Glutamatergic neuron (in vitro differentiated cells): ENCODE data around the gene TWSG1. TPM values are rescaled to one million over a fixed set of nuclear protein-coding genes. Genes with fewer than 3 reads are reported as not detected.

Source experiments
- DNase-seq: peaks from one replicate; pipeline ENCODE4 v3.0.0; 2022
- H3K27ac Mint-ChIP-seq: one replicate; pipeline ENCODE4 v1.8.0; 2020; ENCODE audit warnings: mild to moderate bottlenecking, mixed read lengths, inconsistent platforms; ENCODE audit not compliant: unreplicated experiment
- H3K27me3 Mint-ChIP-seq: one replicate; pipeline ENCODE4 v1.8.0; 2020; ENCODE audit warnings: mild to moderate bottlenecking, moderate library complexity, mixed read lengths, inconsistent platforms; ENCODE audit not compliant: unreplicated experiment
- H3K36me3 Mint-ChIP-seq: one replicate; pipeline ENCODE4 v1.8.0; 2020; ENCODE audit warnings: mild to moderate bottlenecking, mixed read lengths, inconsistent platforms; ENCODE audit not compliant: unreplicated experiment
- H3K4me1 Mint-ChIP-seq: one replicate; pipeline ENCODE4 v1.8.0; 2020; ENCODE audit warnings: mild to moderate bottlenecking, low read depth, mixed read lengths, inconsistent platforms; ENCODE audit not compliant: unreplicated experiment
- H3K4me3 Mint-ChIP-seq: one replicate; pipeline ENCODE4 v1.8.0; 2020; ENCODE audit warnings: mild to moderate bottlenecking, mixed read lengths, inconsistent platforms; ENCODE audit not compliant: unreplicated experiment
- H3K9me3 Mint-ChIP-seq: one replicate; pipeline ENCODE4 v1.8.0; 2020; ENCODE audit warnings: mild to moderate bottlenecking, moderate library complexity, mixed read lengths, inconsistent platforms; ENCODE audit not compliant: unreplicated experiment
- CTCF ChIP-seq: fragments of 200-600 bp; sonication (generic); IDR thresholded peaks from one replicate; pipeline ENCODE4 v1.5.0; 2021; ENCODE audit not compliant: partially characterized antibody, unreplicated experiment
- total RNA-seq: library from RNA; stranded (reverse); fragmentation: NEBNext Ultra II Directional; extraction: Animal tissue kit (Norgen Biotek cat#: 25700); gene quantifications from one replicate; pipeline ENCODE4 v1.2.1, GENCODE V29; 2021; ENCODE audit not compliant: unreplicated experiment

Gene TWSG1
- total RNA-seq, 1 donor from 2014 or later, result 13.7 TPM

DNA sequence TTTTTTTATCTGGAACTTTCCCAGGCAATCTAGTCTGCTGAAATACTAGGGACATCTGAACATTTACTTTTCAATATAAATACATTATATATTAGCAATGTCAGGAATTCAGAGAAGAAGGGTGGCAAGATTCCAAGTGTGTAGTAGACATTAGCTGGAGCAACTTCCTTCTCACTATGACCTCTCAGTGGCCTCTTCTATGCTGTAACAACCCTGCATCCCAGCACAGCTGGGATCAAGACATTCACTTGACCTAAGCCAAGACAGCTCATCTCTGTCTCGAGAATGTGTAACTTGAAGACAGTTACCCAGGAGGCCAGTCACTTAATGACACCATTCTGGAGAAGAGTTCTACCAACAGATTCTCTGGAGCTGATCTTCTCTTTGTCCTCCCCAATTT lies 79.0 kb downstream of the TWSG1 start:
- Mint-ChIP-seq H3K27ac (no peak overlapping the region), H3K4me1 (peaks cover 5% of the 10 kb centered on the region), H3K4me3 (no peak overlapping the region), H3K9me3 (no peaks in the 10 kb centered on the region), H3K27me3 (no peaks in the 10 kb centered on the region), H3K36me3 (peaks cover 4% of the 10 kb centered on the region)
- TF ChIP-seq CTCF, result no peak
- no peak for DNase-seq

GRCh38 chr18:9416563-9417072 lies 82.0 kb downstream of the TWSG1 start:
- Mint-ChIP-seq H3K9me3 (no peaks in the 10 kb centered on the region), H3K4me3 (no peak overlapping the region), H3K4me1 (peaks cover 5% of the 10 kb centered on the region), H3K36me3 (no peaks in the 10 kb centered on the region), H3K27me3 (no peaks in the 10 kb centered on the region), H3K27ac (no peak overlapping the region)
- no peak for DNase-seq
- TF ChIP-seq CTCF, result no peak

DNA sequence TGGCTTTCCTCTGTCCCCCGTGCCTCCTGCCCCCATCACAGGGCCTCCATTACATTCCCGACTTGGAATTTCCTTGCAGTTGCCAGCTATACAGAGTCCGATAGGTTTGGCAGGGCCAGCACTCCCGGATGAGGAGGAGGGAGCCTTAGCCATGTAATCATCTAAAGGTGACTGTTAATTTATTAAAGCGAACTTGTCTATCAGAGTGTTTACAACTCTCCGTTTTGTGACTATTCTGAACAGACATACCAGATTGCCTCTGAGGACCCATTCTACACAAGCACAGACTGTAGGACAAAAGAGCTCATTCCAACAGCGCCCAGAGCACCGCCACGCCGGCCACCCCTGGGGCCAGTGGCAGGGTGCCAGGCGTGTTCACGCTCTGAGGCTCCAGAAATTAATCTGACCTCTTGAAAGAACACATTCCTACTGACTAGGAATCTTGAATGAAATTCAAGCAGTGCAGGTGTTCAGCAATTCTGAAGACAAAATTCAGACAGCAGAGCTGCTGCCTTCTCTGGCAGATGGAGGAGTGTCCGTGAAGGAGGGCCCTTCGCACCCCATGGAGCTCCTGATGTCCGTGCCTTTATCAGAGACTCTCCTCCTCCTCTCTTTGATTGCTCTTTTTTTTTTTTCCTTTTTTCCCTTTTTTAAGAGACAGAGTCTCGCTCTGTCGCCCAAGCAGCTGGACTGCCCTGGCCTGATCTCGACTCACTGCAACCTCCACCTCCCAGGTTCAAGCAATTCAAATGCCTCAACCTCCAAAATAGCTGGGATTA lies 82.7 kb downstream of the TWSG1 start:
- H3K27ac Mint-ChIP-seq, result no peak overlapping the region

DNA sequence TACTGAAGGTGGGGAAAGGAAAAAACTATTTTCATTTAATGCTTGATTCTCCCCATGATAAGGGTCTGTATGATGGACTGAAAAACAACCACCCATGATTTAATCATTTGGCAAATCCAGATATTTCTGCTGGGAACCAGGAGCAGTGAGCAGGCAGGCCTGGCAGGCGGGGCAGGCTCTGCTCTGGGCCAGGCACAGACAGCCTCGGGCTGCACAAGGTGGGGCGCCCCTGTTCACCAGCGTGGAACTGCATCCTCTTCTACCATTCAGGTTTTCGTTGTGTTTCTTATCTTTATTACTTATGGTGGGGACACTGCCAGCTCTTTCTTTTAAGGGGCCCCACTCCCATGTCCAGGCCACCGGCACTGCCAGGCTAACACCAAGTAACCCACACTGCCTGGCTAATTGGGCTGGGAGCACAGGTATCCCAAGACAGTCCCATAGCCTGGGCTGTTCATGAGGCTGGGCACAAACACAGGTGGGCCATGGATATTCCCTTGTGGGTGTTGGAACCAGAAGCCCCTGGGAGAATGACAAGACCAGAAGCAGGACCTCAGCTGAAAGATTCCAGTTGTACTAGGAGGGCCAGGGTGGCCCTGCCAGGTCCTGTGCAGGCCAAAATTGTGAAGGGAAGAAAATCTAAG lies 83.6 kb downstream of the TWSG1 start:
- Mint-ChIP-seq H3K4me1 (peaks cover 5% of the 10 kb centered on the region), H3K27ac (no peak overlapping the region)

More for the DNA sequence above, 82.7 kb downstream of the TWSG1 start:
- Mint-ChIP-seq H3K9me3 (no peaks in the 10 kb centered on the region), H3K4me3 (no peak overlapping the region), H3K27me3 (no peaks in the 10 kb centered on the region), H3K4me1 (peaks cover 5% of the 10 kb centered on the region), H3K36me3 (no peaks in the 10 kb centered on the region)
- no peak for DNase-seq
- no peak for TF ChIP-seq CTCF

More for the DNA sequence above, 83.6 kb downstream of the TWSG1 start:
- H3K27me3 Mint-ChIP-seq, result no peaks in the 10 kb centered on the region
- H3K9me3 Mint-ChIP-seq, result no peaks in the 10 kb centered on the region
- H3K36me3 Mint-ChIP-seq, result no peaks in the 10 kb centered on the region
- TF ChIP-seq CTCF, result no peak
- H3K4me3 Mint-ChIP-seq, result no peak overlapping the region
- no peak for DNase-seq
